Measurements from ENCODE around the gene C19orf25. TPM values are rescaled to one million over a fixed set of nuclear protein-coding genes. Genes with fewer than 3 reads are reported as not detected.

The C19orf25 gene
- total and polyA plus RNA-seq, 2 of the 13 experiments (the other 11 are each of a cell fraction or from before 2014, with no cell fraction given): 14.2 to 32.4 TPM

DNA sequence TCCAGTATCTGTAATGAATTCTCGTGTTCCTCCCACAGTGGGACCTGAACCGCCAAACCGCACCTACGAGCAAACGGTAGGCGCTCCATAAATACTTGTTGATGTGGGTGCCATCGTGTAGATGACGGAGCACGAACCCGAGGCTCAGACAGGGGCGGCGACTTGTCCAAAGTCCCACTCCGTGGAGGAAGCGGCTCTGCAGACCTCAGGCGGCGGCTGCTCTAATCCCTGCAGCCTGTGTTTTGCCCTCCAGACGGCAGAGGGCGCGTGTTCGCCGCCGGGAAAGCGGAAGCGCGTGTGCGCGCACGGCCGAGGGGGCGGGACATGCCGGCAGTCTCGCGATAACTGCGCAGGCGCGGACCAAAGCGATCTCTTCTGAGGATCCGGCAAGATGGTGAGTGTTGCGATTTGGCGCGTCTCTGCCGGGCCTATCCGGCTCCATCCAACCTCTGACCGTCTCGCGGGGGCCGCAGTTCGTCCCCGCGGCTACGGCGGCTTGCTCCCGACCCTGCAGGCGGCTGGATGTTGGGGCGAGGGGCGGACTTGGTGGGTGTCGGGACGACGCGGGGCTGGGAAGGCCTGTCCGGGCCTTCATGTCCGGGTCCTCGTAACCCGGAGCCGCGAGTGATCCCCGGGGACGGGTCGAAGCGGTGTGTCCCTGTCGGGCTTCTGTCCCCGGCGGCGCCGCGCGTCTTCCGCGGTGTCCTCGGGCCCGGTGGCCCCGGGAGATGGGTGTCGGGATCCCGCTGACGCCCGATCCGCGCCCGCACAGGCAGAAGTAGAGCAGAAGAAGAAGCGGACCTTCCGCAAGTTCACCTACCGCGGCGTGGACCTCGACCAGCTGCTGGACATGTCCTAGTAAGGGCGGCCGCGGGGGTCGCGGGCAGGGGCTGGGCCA is 40.7 kb downstream of the C19orf25 start, which contains the start of gene RPS15 (continued):
- TF ChIP-seq HNRNPH1 (optimal IDR thresholded peaks at IDR 0.05; ENCODE audit: low read depth, low read length): no peak
- TF ChIP-seq ZNF335 (CRISPR knock-in tag; IDR thresholded peaks at IDR 0.05): peak; percentile 93
- no peak for TF ChIP-seq ZNF33B (CRISPR knock-in tag; IDR thresholded peaks at IDR 0.05)
- TF ChIP-seq ZZZ3 (CRISPR knock-in tag; IDR thresholded peaks at IDR 0.05; ENCODE audit: borderline replicate concordance): peak; percentile 99; the same call in 1 of the 2 replicates
- TF ChIP-seq, protein P1, sequence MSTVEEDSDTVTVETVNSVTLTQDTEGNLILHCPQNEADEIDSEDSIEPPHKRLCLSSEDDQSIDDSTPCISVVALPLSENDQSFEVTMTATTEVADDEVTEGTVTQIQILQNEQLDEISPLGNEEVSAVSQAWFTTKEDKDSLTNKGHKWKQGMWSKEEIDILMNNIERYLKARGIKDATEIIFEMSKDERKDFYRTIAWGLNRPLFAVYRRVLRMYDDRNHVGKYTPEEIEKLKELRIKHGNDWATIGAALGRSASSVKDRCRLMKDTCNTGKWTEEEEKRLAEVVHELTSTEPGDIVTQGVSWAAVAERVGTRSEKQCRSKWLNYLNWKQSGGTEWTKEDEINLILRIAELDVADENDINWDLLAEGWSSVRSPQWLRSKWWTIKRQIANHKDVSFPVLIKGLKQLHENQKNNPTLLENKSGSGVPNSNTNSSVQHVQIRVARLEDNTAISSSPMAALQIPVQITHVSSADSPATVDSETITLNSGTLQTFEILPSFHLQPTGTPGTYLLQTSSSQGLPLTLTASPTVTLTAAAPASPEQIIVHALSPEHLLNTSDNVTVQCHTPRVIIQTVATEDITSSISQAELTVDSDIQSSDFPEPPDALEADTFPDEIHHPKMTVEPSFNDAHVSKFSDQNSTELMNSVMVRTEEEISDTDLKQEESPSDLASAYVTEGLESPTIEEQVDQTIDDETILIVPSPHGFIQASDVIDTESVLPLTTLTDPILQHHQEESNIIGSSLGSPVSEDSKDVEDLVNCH (CRISPR knock-in tag; IDR thresholded peaks at IDR 0.05): 0 out of 2 replicates have a peak, but pooled peaks have one; percentile 20
- no peak for TF ChIP-seq PRMT3 (CRISPR knock-in tag; IDR thresholded peaks at IDR 0.05; ENCODE audit: borderline replicate concordance, low read depth)
- TF ChIP-seq, protein P2, sequence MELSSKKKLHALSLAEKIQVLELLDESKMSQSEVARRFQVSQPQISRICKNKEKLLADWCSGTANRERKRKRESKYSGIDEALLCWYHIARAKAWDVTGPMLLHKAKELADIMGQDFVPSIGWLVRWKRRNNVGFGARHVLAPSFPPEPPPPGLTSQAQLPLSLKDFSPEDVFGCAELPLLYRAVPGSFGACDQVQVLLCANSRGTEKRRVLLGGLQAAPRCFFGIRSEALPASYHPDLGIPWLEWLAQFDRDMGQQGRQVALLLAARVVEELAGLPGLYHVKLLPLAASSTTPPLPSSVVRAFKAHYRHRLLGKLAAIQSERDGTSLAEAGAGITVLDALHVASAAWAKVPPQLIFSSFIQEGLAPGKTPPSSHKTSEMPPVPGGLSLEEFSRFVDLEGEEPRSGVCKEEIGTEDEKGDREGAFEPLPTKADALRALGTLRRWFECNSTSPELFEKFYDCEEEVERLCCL (CRISPR knock-in tag; IDR thresholded peaks at IDR 0.05; ENCODE audit: borderline replicate concordance): peak; percentile 97
- TF ChIP-seq, protein P3, sequence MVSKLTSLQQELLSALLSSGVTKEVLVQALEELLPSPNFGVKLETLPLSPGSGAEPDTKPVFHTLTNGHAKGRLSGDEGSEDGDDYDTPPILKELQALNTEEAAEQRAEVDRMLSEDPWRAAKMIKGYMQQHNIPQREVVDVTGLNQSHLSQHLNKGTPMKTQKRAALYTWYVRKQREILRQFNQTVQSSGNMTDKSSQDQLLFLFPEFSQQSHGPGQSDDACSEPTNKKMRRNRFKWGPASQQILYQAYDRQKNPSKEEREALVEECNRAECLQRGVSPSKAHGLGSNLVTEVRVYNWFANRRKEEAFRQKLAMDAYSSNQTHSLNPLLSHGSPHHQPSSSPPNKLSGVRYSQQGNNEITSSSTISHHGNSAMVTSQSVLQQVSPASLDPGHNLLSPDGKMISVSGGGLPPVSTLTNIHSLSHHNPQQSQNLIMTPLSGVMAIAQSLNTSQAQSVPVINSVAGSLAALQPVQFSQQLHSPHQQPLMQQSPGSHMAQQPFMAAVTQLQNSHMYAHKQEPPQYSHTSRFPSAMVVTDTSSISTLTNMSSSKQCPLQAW (CRISPR knock-in tag; IDR thresholded peaks at IDR 0.05): peak; percentile 88
- TF ChIP-seq, protein P4, sequence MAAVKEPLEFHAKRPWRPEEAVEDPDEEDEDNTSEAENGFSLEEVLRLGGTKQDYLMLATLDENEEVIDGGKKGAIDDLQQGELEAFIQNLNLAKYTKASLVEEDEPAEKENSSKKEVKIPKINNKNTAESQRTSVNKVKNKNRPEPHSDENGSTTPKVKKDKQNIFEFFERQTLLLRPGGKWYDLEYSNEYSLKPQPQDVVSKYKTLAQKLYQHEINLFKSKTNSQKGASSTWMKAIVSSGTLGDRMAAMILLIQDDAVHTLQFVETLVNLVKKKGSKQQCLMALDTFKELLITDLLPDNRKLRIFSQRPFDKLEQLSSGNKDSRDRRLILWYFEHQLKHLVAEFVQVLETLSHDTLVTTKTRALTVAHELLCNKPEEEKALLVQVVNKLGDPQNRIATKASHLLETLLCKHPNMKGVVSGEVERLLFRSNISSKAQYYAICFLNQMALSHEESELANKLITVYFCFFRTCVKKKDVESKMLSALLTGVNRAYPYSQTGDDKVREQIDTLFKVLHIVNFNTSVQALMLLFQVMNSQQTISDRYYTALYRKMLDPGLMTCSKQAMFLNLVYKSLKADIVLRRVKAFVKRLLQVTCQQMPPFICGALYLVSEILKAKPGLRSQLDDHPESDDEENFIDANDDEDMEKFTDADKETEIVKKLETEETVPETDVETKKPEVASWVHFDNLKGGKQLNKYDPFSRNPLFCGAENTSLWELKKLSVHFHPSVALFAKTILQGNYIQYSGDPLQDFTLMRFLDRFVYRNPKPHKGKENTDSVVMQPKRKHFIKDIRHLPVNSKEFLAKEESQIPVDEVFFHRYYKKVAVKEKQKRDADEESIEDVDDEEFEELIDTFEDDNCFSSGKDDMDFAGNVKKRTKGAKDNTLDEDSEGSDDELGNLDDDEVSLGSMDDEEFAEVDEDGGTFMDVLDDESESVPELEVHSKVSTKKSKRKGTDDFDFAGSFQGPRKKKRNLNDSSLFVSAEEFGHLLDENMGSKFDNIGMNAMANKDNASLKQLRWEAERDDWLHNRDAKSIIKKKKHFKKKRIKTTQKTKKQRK (IDR thresholded peaks at IDR 0.05; ENCODE audit: low read length): no peak
- peak; percentile 97 for TF ChIP-seq NR1H2 (CRISPR knock-in tag; IDR thresholded peaks at IDR 0.05; ENCODE audit: borderline replicate concordance, low read depth)
- TF ChIP-seq SOX13 (IDR thresholded peaks at IDR 0.05): 0 out of 2 replicates have a peak, but pooled peaks have one; percentile 19
- TF ChIP-seq SOX13 (CRISPR knock-in tag; conservative IDR thresholded peaks at IDR 0.05 in 1 of 2, IDR thresholded peaks at IDR 0.05 in 1 of 2): peak; percentile 74 to 85; a peak in 2 of 4 replicates
- TF ChIP-seq ZNF225 (CRISPR knock-in tag; IDR thresholded peaks at IDR 0.05): peak; percentile 93
- peak; percentile 76 for TF ChIP-seq FOSL2 (CRISPR knock-in tag; IDR thresholded peaks at IDR 0.05)
- TF ChIP-seq ATF4 (CRISPR knock-in tag; IDR thresholded peaks at IDR 0.05): peak in 1 of 2 experiments; percentile 57; a peak in 1 of 4 replicates
- TF ChIP-seq KDM3A (CRISPR knock-in tag; IDR thresholded peaks at IDR 0.05; ENCODE audit: low read depth): peak; percentile 96
- peak; percentile 85; the same call in 1 of the 2 replicates for TF ChIP-seq PHF21A (CRISPR knock-in tag; IDR thresholded peaks at IDR 0.05)
- TF ChIP-seq FOXO1 (CRISPR knock-in tag; IDR thresholded peaks at IDR 0.05): peak; percentile 86
